ENCODE measurements around the gene UNC5C.

- TF ChIP-seq CTCF (optimal IDR thresholded peaks at IDR 0.05 in 1 of 3, IDR thresholded peaks at IDR 0.05 in 1 of 3, conservative IDR thresholded peaks at IDR 0.05 in 1 of 3; ENCODE audit: extremely low read depth in 1 of 3, insufficient read depth in 2 of 3, low read length in 3 of 3) (no peak), EZH2 (IDR thresholded peaks at IDR 0.05; ENCODE audit: low read length) (no peak)
Measured at GRCh38 chr4:95296052-95296451, 252.7 kb downstream of the UNC5C start.

All from keratinocyte (primary cell).